Measurements from ENCODE around the gene GPC5. TPM values are rescaled to one million over a fixed set of nuclear protein-coding genes. Genes with fewer than 3 reads are reported as not detected.

GPC5 gene
- total RNA-seq, 4 donors from 2014 or later, result not detected

GRCh38 chr13:91594061-91594460 is 195.6 kb downstream of the GPC5 start:
- intact Hi-C loops (cut with DNase I; ENCODE audit: low total_unique reads), result no loop called here
- H3K36me3 ChIP-seq, result no peaks in the 10 kb centered on the region
- TF ChIP-seq CTCF (IDR thresholded peaks at IDR 0.05 in 4 of 5, conservative IDR thresholded peaks at IDR 0.05 in 1 of 5), result no peak
- TF ChIP-seq POLR2A (IDR thresholded peaks at IDR 0.05), result no peak

GRCh38 chr13:91595677-91596076 is 197.3 kb downstream of the GPC5 start:
- in situ Hi-C loops (cut with MboI; ENCODE audit: low sequenced_read_pairs in 4 of 4), result loop anchor here in 1 of 4 donors (10.0 kb wide), 1 partner anchor 59 kb away; no protein-coding TSS in a partner anchor
- TF ChIP-seq CTCF (IDR thresholded peaks at IDR 0.05 in 4 of 5, conservative IDR thresholded peaks at IDR 0.05 in 1 of 5) (no peak), POLR2A (IDR thresholded peaks at IDR 0.05) (no peak)
- no peaks in the 10 kb centered on the region for H3K27me3 ChIP-seq
- H3K4me3 ChIP-seq, result no peak overlapping the region
- intact Hi-C loops (cut with DNase I; ENCODE audit: low total_unique reads), result no loop called here
- DNase-seq (no peak), ATAC-seq (no peak)
- H3K27ac ChIP-seq, result no peak overlapping the region
- no peaks in the 10 kb centered on the region for H3K4me1 ChIP-seq
- H3K9me3 ChIP-seq, result no peaks in the 10 kb centered on the region
- no peaks in the 10 kb centered on the region for H3K36me3 ChIP-seq

More at GRCh38 chr13:91594061-91594460, 195.6 kb downstream of the GPC5 start:
- in situ Hi-C loops (cut with MboI; ENCODE audit: low sequenced_read_pairs in 4 of 4), result loop anchor here in 1 of 4 donors (10.0 kb wide), 1 partner anchor 61 kb away; no protein-coding TSS in a partner anchor
- H3K4me3 ChIP-seq, result no peak overlapping the region
- no peaks in the 10 kb centered on the region for H3K27me3 ChIP-seq
- H3K4me1 ChIP-seq, result no peaks in the 10 kb centered on the region
- no peaks in the 10 kb centered on the region for H3K9me3 ChIP-seq
- no peak for DNase-seq
- ATAC-seq, result no peak
- no peak overlapping the region for H3K27ac ChIP-seq

- Histone ChIP-seq H3K36me3 (no peaks in the 10 kb centered on the region), H3K9me3 (no peaks in the 10 kb centered on the region), H3K27me3 (no peaks in the 10 kb centered on the region), H3K4me3 (no peak overlapping the region), H3K27ac (no peak overlapping the region), H3K4me1 (no peaks in the 10 kb centered on the region)
- no peak for ATAC-seq
- no peak for DNase-seq
- TF ChIP-seq CTCF (IDR thresholded peaks at IDR 0.05 in 4 of 5, conservative IDR thresholded peaks at IDR 0.05 in 1 of 5), result no peak
- no peak for TF ChIP-seq POLR2A (IDR thresholded peaks at IDR 0.05)
- in situ Hi-C loops (cut with MboI; ENCODE audit: low sequenced_read_pairs in 4 of 4), result loop anchor here in 1 of 4 donors (10.0 kb wide), 1 partner anchor 58 kb away; no protein-coding TSS in a partner anchor
- intact Hi-C loops (cut with DNase I; ENCODE audit: low total_unique reads), result no loop called here
Observed at GRCh38 chr13:91596842-91597241, 198.4 kb downstream of the GPC5 start.

GRCh38 chr13:91598655-91599054 is 200.2 kb downstream of the GPC5 start:
- no peaks in the 10 kb centered on the region for H3K4me1 ChIP-seq
- H3K27me3 ChIP-seq, result no peaks in the 10 kb centered on the region
- H3K27ac ChIP-seq, result no peak overlapping the region
- ATAC-seq (no peak), DNase-seq (no peak)
- TF ChIP-seq POLR2A (IDR thresholded peaks at IDR 0.05) (no peak), CTCF (IDR thresholded peaks at IDR 0.05 in 4 of 5, conservative IDR thresholded peaks at IDR 0.05 in 1 of 5) (no peak)
- H3K4me3 ChIP-seq, result no peak overlapping the region
- intact Hi-C loops (cut with DNase I; ENCODE audit: low total_unique reads) (no loop called here), in situ Hi-C loops (cut with MboI; ENCODE audit: low sequenced_read_pairs in 4 of 4) (loop anchor here in 1 of 4 donors (10.0 kb wide), 1 partner anchor 56 kb away; no protein-coding TSS in a partner anchor)
- H3K9me3 ChIP-seq, result no peaks in the 10 kb centered on the region
- no peaks in the 10 kb centered on the region for H3K36me3 ChIP-seq

GRCh38 chr13:91601273-91601672 is 202.9 kb downstream of the GPC5 start:
- Histone ChIP-seq H3K9me3 (no peaks in the 10 kb centered on the region), H3K27me3 (no peaks in the 10 kb centered on the region), H3K27ac (no peak overlapping the region), H3K4me1 (no peaks in the 10 kb centered on the region), H3K36me3 (no peaks in the 10 kb centered on the region), H3K4me3 (no peak overlapping the region)
- in situ Hi-C loops (cut with MboI; ENCODE audit: low sequenced_read_pairs in 4 of 4) (no loop called here), intact Hi-C loops (cut with DNase I; ENCODE audit: low total_unique reads) (no loop called here)
- no peak for DNase-seq
- no peak for TF ChIP-seq POLR2A (IDR thresholded peaks at IDR 0.05)
- TF ChIP-seq CTCF (IDR thresholded peaks at IDR 0.05 in 4 of 5, conservative IDR thresholded peaks at IDR 0.05 in 1 of 5), result no peak
- ATAC-seq, result no peak

Measured in gastrocnemius medialis (tissue), 4 donors.